Measurements from ENCODE around the gene C16orf78.

- TF ChIP-seq CTCF (IDR thresholded peaks at IDR 0.05): no peak
- no peak for TF ChIP-seq POLR2AphosphoS5 (IDR thresholded peaks at IDR 0.05)
Measured at GRCh38 chr16:49342336-49343265, 31.0 kb upstream of the C16orf78 start.
